ENCODE data around the gene KATNB1.

- TF ChIP-seq EZH2 (IDR thresholded peaks at IDR 0.05) (no peak), ZFX (IDR thresholded peaks at IDR 0.05) (no peak), CTCF (IDR thresholded peaks at IDR 0.05 in 2 of 3, conservative IDR thresholded peaks at IDR 0.05 in 1 of 3; ENCODE audit: borderline replicate concordance in 1 of 3, insufficient read depth in 1 of 3, low read depth in 2 of 3, low read length in 2 of 3) (no peak), ELF1 (IDR thresholded peaks at IDR 0.05; ENCODE audit: borderline replicate concordance, low read depth) (no peak), POLR2A (IDR thresholded peaks at IDR 0.05; ENCODE audit: borderline replicate concordance, extremely low read depth, insufficient read depth, insufficient read length) (no peak), ATF3 (IDR thresholded peaks at IDR 0.05) (no peak), SRF (IDR thresholded peaks at IDR 0.05; ENCODE audit: low read depth) (no peak), POLR2AphosphoS5 (IDR thresholded peaks at IDR 0.05; ENCODE audit: low read depth, low read length) (no peak), REST (IDR thresholded peaks at IDR 0.05; ENCODE audit: low read depth) (no peak), CBX3 (IDR thresholded peaks at IDR 0.05; ENCODE audit: low read depth) (no peak), EGR1 (IDR thresholded peaks at IDR 0.05; ENCODE audit: low read depth) (no peak), EZH2phosphoT487 (IDR thresholded peaks at IDR 0.05; ENCODE audit: borderline replicate concordance) (no peak), MAX (IDR thresholded peaks at IDR 0.05) (no peak), ZNF274 (IDR thresholded peaks at IDR 0.05; ENCODE audit: low read depth, low read length) (no peak)
Measured at GRCh38 chr16:57692636-57693035, 42.9 kb upstream of the KATNB1 start.
